ENCODE data around the gene CAPN14. TPM values are rescaled to one million over a fixed set of nuclear protein-coding genes. Genes with fewer than 3 reads are reported as not detected.

The CAPN14 gene
- total RNA-seq, 1 donor = 0.09 TPM

- no peak for DNase-seq (ENCODE audit: low read depth)
- no peak overlapping the region for H3K4me3 ChIP-seq (ENCODE audit: low read depth, low read length)
- TF ChIP-seq CTCF (IDR thresholded peaks at IDR 0.05; ENCODE audit: insufficient read depth, low read length) = no peak
Observed at GRCh38 chr2:31200972-31201371, 16.3 kb downstream of the CAPN14 start.

- no peak for DNase-seq (ENCODE audit: low read depth)
- TF ChIP-seq CTCF (IDR thresholded peaks at IDR 0.05; ENCODE audit: insufficient read depth, low read length) = no peak
- H3K4me3 ChIP-seq (ENCODE audit: low read depth, low read length) = no peak overlapping the region
Observed at GRCh38 chr2:31199206-31199605, 18.1 kb downstream of the CAPN14 start.

- H3K4me3 ChIP-seq (ENCODE audit: low read depth, low read length) = no peak overlapping the region
- TF ChIP-seq CTCF (IDR thresholded peaks at IDR 0.05; ENCODE audit: insufficient read depth, low read length) = no peak
- DNase-seq (ENCODE audit: low read depth) = no peak
Observed at GRCh38 chr2:31197669-31198068, 19.6 kb downstream of the CAPN14 start.

GRCh38 chr2:31197166-31197565, 20.1 kb downstream of the CAPN14 start:
- DNase-seq (ENCODE audit: low read depth) = no peak
- TF ChIP-seq CTCF (IDR thresholded peaks at IDR 0.05; ENCODE audit: insufficient read depth, low read length) = no peak
- H3K4me3 ChIP-seq (ENCODE audit: low read depth, low read length) = no peak overlapping the region

GRCh38 chr2:31196622-31197021, 20.7 kb downstream of the CAPN14 start:
- no peak overlapping the region for H3K4me3 ChIP-seq (ENCODE audit: low read depth, low read length)
- TF ChIP-seq CTCF (IDR thresholded peaks at IDR 0.05; ENCODE audit: insufficient read depth, low read length) = no peak
- DNase-seq (ENCODE audit: low read depth) = no peak

GRCh38 chr2:31193806-31194205, 23.5 kb downstream of the CAPN14 start:
- TF ChIP-seq CTCF (IDR thresholded peaks at IDR 0.05; ENCODE audit: insufficient read depth, low read length) = no peak
- no peak overlapping the region for H3K4me3 ChIP-seq (ENCODE audit: low read depth, low read length)
- no peak for DNase-seq (ENCODE audit: low read depth)

GRCh38 chr2:31192851-31193392, 24.4 kb downstream of the CAPN14 start:
- TF ChIP-seq CTCF (IDR thresholded peaks at IDR 0.05; ENCODE audit: insufficient read depth, low read length) = no peak
- no peak overlapping the region for H3K4me3 ChIP-seq (ENCODE audit: low read depth, low read length)
- no peak for DNase-seq (ENCODE audit: low read depth)

Measured in fibroblast of the aortic adventitia (primary cell).